C4-2B (cell line): ENCODE results near the gene NRIP1.

Experiments
- H3K27ac ChIP-seq: fragments of 450-650 bp; 2 replicates; pipeline ENCODE4 v1.5.1; 2017
- CTCF ChIP-seq: fragments of 450-650 bp; conservative IDR thresholded peaks from 2 replicates; pipeline ENCODE4 v1.5.1; 2017; ENCODE audit warnings: mild to moderate bottlenecking
- ZFX ChIP-seq: fragments of 450-650 bp; IDR thresholded peaks from 2 replicates; pipeline ENCODE4 v1.6.1; 2017

Gene NRIP1

GRCh38 chr21:15014221-15014620 lies 50.6 kb downstream of the NRIP1 start:
- no peak overlapping the region for H3K27ac ChIP-seq
- TF ChIP-seq ZFX, result no peak
- TF ChIP-seq CTCF, result no peak

- no peak for TF ChIP-seq ZFX
- no peak for TF ChIP-seq CTCF
- no peak overlapping the region for H3K27ac ChIP-seq
Measured at GRCh38 chr21:15011967-15012366, 52.8 kb downstream of the NRIP1 start.

GRCh38 chr21:15010645-15011044 lies 54.2 kb downstream of the NRIP1 start:
- TF ChIP-seq ZFX, result no peak
- TF ChIP-seq CTCF, result no peak
- no peak overlapping the region for H3K27ac ChIP-seq

GRCh38 chr21:15009837-15010363 lies 54.9 kb downstream of the NRIP1 start:
- no peak overlapping the region for H3K27ac ChIP-seq
- no peak for TF ChIP-seq ZFX
- TF ChIP-seq CTCF, result no peak

- H3K27ac ChIP-seq, result no peak overlapping the region
- TF ChIP-seq ZFX (no peak), CTCF (no peak)
Measured at GRCh38 chr21:15007716-15008296, 57.0 kb downstream of the NRIP1 start.

- TF ChIP-seq CTCF (no peak), ZFX (no peak)
- H3K27ac ChIP-seq, result no peak overlapping the region
Measured at GRCh38 chr21:15006594-15007230, 58.1 kb downstream of the NRIP1 start.

- no peak for TF ChIP-seq ZFX
- no peak for TF ChIP-seq CTCF
- H3K27ac ChIP-seq, result no peak overlapping the region
Measured at GRCh38 chr21:15005391-15005790, 59.4 kb downstream of the NRIP1 start.
